ENCODE results near the gene ARHGAP10.

Gene ARHGAP10

DNA sequence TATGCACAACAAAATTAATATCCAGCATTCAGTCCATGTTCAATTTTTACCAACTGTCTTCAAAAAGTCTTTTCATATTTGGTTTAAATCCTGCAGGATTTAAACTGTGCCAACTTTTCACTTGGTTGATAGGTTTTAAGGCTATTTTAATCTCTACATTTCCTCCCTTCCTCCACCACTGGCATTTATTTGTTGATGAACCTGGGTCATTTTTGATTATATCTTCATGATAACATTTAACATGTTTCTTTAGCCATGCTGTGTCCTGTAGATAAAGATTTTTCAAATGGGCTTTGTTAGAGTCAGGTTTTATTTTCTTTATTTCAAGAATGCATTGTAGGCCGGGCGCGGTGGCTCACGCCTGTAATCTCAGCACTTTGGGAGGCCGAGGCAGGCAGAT is 216.4 kb downstream of the ARHGAP10 start:
- DNase-seq, result no peak
- Histone ChIP-seq H3K27me3 (no peaks in the 10 kb centered on the region), H3K4me1 (peaks cover 0 to 16% (median 1%) of the 10 kb centered on the region in 4 donors), H3K4me3 (no peak overlapping the region), H3K9me3 (peaks cover 0 to 3% (median 0%) of the 10 kb centered on the region in 3 donors), H3K27ac (no peak overlapping the region), H3K36me3 (peaks cover 67 to 77% (median 70%) of the 10 kb centered on the region in 3 donors)
- TF ChIP-seq, protein P1, sequence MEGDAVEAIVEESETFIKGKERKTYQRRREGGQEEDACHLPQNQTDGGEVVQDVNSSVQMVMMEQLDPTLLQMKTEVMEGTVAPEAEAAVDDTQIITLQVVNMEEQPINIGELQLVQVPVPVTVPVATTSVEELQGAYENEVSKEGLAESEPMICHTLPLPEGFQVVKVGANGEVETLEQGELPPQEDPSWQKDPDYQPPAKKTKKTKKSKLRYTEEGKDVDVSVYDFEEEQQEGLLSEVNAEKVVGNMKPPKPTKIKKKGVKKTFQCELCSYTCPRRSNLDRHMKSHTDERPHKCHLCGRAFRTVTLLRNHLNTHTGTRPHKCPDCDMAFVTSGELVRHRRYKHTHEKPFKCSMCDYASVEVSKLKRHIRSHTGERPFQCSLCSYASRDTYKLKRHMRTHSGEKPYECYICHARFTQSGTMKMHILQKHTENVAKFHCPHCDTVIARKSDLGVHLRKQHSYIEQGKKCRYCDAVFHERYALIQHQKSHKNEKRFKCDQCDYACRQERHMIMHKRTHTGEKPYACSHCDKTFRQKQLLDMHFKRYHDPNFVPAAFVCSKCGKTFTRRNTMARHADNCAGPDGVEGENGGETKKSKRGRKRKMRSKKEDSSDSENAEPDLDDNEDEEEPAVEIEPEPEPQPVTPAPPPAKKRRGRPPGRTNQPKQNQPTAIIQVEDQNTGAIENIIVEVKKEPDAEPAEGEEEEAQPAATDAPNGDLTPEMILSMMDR (IDR thresholded peaks at IDR 0.05), result no peak
- intact Hi-C loops (cut with DNase I; ENCODE audit: low total_unique reads), result no loop called here

DNA sequence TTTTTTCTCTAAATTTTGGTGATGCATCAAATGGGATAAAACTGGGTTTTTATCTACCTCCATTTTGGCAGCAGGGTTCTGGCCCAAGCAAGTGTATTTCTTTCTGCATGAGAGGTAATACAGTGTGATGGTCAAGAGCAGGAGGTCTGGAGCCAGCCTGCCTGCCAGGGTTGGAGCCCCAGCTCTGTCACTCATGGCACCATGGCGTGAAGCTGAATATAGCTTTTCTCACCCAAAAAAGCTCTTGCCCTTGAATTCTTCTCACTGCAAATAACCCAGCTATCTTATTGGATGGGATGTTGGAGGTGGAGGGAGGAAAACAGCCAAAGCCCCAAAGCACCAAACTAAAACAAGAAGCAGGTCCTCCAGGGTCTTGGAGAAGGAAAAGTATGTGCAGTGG is 218.4 kb downstream of the ARHGAP10 start:
- intact Hi-C loops (cut with DNase I; ENCODE audit: low total_unique reads), result no loop called here
- no peak overlapping the region for H3K4me3 ChIP-seq
- H3K27ac ChIP-seq, result no peak overlapping the region
- peaks cover 66 to 68% (median 66%) of the 10 kb centered on the region in 3 donors for H3K36me3 ChIP-seq
- TF ChIP-seq, protein P1 (IDR thresholded peaks at IDR 0.05), result no peak
- peaks cover 0 to 3% (median 0%) of the 10 kb centered on the region in 3 donors for H3K9me3 ChIP-seq
- H3K27me3 ChIP-seq, result no peaks in the 10 kb centered on the region
- peaks cover 0 to 15% (median 1%) of the 10 kb centered on the region in 4 donors for H3K4me1 ChIP-seq
- no peak for DNase-seq

DNA sequence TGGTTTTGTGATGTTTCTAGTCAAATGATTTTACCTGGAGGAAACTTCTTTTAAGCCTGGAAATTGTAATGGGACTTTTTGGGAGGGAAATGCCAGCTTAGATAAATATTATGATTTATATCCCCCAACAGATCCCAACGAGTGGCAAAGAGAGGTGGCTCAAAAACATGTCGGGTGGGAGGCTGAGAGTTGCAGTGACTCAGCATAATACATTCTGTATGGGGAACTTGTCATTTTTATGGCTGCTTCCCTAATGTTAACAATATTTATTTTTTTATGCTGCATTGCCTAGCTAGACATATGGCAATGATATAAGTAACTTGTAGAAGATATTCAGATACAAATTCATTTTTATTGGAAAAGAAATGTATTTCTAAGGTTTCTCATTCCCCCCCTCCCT is 219.0 kb downstream of the ARHGAP10 start:
- no peaks in the 10 kb centered on the region for H3K27me3 ChIP-seq
- TF ChIP-seq, protein P1 (IDR thresholded peaks at IDR 0.05), result no peak
- H3K27ac ChIP-seq, result peak overlapping the region in 1 of 2 donors; percentile 30
- no peak overlapping the region for H3K4me3 ChIP-seq
- H3K4me1 ChIP-seq, result peaks cover 0 to 21% (median 2%) of the 10 kb centered on the region in 4 donors
- peaks cover 60 to 66% (median 63%) of the 10 kb centered on the region in 3 donors for H3K36me3 ChIP-seq
- DNase-seq, result no peak
- H3K9me3 ChIP-seq, result peaks cover 0 to 3% (median 0%) of the 10 kb centered on the region in 3 donors
- intact Hi-C loops (cut with DNase I; ENCODE audit: low total_unique reads), result no loop called here

DNA sequence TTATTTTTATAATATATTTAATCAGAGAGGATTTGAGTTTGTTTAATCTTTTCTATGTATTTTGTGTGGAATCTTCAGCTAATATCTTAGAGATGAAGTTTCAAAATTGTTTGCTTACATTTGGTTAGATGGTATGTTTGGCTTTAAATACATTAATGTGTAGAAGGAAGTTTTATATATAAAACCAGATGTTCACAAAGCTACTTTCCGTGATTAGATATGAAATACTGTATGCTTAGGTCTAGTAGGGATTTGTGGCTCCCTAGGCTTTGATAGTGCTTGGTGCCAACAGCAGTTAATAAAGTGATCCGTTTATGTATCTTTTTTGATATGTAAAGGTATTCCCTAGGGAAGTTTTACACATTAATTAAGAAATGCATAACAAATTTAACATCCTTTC is 223.0 kb downstream of the ARHGAP10 start:
- intact Hi-C loops (cut with DNase I; ENCODE audit: low total_unique reads), result no loop called here
- H3K36me3 ChIP-seq, result peaks cover 21 to 30% (median 29%) of the 10 kb centered on the region in 3 donors
- no peaks in the 10 kb centered on the region for H3K27me3 ChIP-seq
- H3K4me3 ChIP-seq, result no peak overlapping the region
- H3K27ac ChIP-seq, result no peak overlapping the region
- TF ChIP-seq, protein P1 (IDR thresholded peaks at IDR 0.05), result no peak
- DNase-seq, result no peak
- peaks cover 0 to 52% (median 24%) of the 10 kb centered on the region in 4 donors for H3K4me1 ChIP-seq
- H3K9me3 ChIP-seq, result peaks cover 0 to 3% (median 0%) of the 10 kb centered on the region in 3 donors

DNA sequence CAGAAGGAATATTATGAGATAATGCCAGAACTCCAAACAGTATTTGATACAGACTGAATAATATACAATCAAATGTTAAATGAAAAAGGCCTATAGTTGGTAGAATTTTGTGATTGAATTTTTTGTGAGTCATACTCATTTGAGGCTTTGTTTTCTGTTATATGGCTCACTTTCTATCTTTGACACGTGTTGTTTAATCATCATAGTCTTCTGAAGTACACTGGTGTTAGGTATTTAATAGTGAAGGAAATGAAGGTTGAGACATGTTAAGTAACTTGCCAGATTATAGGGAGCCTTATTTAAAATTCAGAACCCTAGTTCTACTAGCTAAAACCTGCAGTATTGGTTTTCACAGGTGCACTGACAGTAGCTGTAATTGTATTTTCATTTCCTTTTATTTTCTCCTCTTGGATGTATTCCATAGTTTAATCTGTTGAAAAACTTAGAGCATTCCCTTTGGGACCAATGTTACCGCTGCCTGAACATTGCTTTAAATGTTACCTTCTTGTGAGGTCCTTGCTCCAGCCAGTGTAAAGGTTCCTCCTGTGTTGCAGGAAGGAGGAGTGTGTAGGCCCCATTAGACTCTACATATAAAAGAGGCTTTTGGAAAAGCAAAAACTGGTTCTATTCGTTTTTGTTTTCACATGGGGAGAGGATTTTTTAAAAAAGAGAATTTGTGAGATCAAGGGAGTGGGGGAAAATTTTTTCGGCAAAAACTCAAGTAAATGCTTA is 224.1 kb downstream of the ARHGAP10 start:
- Histone ChIP-seq H3K27me3 (no peaks in the 10 kb centered on the region), H3K4me3 (no peak overlapping the region), H3K9me3 (peaks cover 0 to 3% (median 0%) of the 10 kb centered on the region in 3 donors), H3K36me3 (peaks cover 11 to 24% (median 22%) of the 10 kb centered on the region in 3 donors), H3K27ac (peak overlapping the region in 1 of 2 donors; percentile 17), H3K4me1 (peaks cover 0 to 48% (median 22%) of the 10 kb centered on the region in 4 donors)
- intact Hi-C loops (cut with DNase I; ENCODE audit: low total_unique reads), result no loop called here
- DNase-seq, result no peak
- TF ChIP-seq, protein P1 (IDR thresholded peaks at IDR 0.05), result no peak

Measured in tibial artery (tissue), 4 donors.